NT2/D1 (cell line): Measurements from ENCODE around the gene HOXC4.
"Not testable (repeated sequence)": the region's sequence is repeated elsewhere in the genome, so short reads cannot be mapped to it uniquely, and the experiment has no call there.

Experiments
- DNase-seq: peaks from one replicate; pipeline ENCODE4 v3.0.0-alpha.2; 2011; ENCODE audit warnings: low read depth, low spot score
- H3K27me3 ChIP-seq: 2 replicates; pipeline ENCODE4 v1.6.0; 2011; ENCODE audit warnings: mild to moderate bottlenecking; ENCODE audit not compliant: insufficient read length, insufficient read depth
- H3K36me3 ChIP-seq: 2 replicates; pipeline ENCODE4 v1.6.1; 2011; ENCODE audit warnings: mild to moderate bottlenecking, low read length, mixed read lengths; ENCODE audit not compliant: insufficient read depth, insufficient read length
- H3K4me1 ChIP-seq: 2 replicates; pipeline ENCODE4 v1.5.1; 2011; ENCODE audit not compliant: insufficient read depth, insufficient read length
- H3K4me3 ChIP-seq: 2 replicates; pipeline ENCODE4 v1.5.1; 2011; ENCODE audit warnings: low read depth; ENCODE audit not compliant: insufficient read length
- H3K9ac ChIP-seq: 2 replicates; pipeline ENCODE4 v1.6.0; 2011; ENCODE audit warnings: low read depth; ENCODE audit not compliant: insufficient read length
- H3K9me3 ChIP-seq: 2 replicates; pipeline ENCODE4 v1.5.1; 2011; ENCODE audit warnings: mild to moderate bottlenecking, low read length; ENCODE audit not compliant: insufficient read depth
- SUZ12 ChIP-seq: IDR thresholded peaks from 2 replicates; pipeline ENCODE4 v1.6.1; 2011; ENCODE audit not compliant: insufficient read length, insufficient read depth; ENCODE audit errors: extremely low read depth
- YY1 ChIP-seq: IDR thresholded peaks from 2 replicates; pipeline ENCODE4 v1.6.1; 2011; ENCODE audit not compliant: insufficient read length, insufficient read depth
- ZNF274 ChIP-seq: IDR thresholded peaks from 2 replicates; pipeline ENCODE4 v1.6.1; 2011; ENCODE audit warnings: mild to moderate bottlenecking, low read depth, low read length

The HOXC4 gene

DNA sequence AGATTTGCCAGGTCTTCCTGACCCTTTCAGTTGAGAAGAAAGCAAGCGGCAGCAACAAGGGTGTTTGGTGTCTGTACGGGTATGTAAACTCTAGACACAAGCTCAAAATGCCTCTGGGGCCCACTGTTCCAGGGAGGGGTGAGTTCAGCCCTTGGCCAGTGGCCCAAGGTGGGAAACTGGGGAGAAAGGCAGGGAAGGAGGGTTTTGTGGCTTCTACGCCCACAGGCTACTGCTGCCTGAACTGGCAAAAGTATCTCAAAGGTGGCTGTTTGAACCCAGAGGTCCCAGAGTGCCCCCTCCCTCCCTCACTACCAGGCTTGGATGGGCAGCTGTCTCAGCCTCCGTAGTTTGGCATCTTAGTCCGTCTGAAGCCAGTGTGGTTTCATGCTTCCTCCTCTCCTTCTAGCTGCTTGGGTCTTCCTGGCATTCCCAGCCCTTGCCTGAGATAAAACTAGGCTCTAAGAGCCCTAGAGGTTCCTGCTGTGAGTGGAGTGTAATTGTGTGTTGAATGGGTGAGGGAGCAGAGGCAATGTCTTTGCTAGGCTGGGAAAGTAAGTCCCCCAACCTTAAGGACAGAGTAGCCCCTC lies 15.3 kb upstream of the HOXC4 start:
- no peak for DNase-seq
- Histone ChIP-seq H3K4me3 (no peak overlapping the region), H3K36me3 (no peaks in the 10 kb centered on the region), H3K4me1 (peaks cover 6% of the 10 kb centered on the region), H3K27me3 (peaks cover 100% of the 10 kb centered on the region), H3K9ac (no peak overlapping the region), H3K9me3 (no peaks in the 10 kb centered on the region)
- no peak for TF ChIP-seq SUZ12
- no peak for TF ChIP-seq ZNF274
- TF ChIP-seq YY1: no peak

DNA sequence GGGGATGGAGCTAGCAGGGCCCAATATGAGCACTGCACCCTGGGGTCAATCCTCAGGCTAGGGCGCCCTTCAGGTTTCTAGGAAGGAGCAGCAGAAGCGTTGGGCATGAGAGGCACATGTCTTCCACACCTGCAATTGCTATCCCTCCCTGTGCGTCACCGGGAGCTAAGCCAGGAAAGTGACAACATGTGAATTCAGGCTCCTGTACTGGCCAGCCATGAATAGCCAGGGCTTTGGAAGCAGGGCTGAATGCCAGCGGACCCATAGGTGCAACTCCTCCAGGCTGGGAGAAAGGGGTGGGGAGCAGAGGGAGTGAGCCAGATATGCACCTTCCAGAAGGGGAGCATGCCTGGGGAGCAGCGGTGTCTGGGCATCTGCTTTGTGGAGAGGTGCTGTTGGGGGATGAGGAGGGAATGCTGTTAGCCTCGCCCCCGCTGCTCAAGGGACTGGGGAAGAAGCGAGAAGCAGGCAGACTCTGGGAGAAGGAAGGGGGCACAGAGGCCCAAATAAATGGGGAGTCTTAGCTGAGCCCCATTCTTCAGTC lies 14.7 kb upstream of the HOXC4 start:
- DNase-seq: no peak
- Histone ChIP-seq H3K36me3 (no peaks in the 10 kb centered on the region), H3K9ac (no peak overlapping the region), H3K4me1 (peaks cover 6% of the 10 kb centered on the region), H3K4me3 (no peak overlapping the region), H3K9me3 (no peaks in the 10 kb centered on the region), H3K27me3 (peaks cover 100% of the 10 kb centered on the region)
- TF ChIP-seq SUZ12 (peak; percentile 91), ZNF274 (no peak), YY1 (no peak)

- Histone ChIP-seq H3K27me3 (peaks cover 100% of the 10 kb centered on the region), H3K9me3 (no peaks in the 10 kb centered on the region), H3K4me1 (peaks cover 5% of the 10 kb centered on the region), H3K9ac (no peak overlapping the region), H3K4me3 (no peak overlapping the region), H3K36me3 (no peaks in the 10 kb centered on the region)
- no peak for DNase-seq
- peak; percentile 75 for TF ChIP-seq SUZ12
- TF ChIP-seq YY1: no peak
- TF ChIP-seq ZNF274: no peak
Observed at GRCh38 chr12:54039417-54040147, 14.1 kb upstream of the HOXC4 start.

DNA sequence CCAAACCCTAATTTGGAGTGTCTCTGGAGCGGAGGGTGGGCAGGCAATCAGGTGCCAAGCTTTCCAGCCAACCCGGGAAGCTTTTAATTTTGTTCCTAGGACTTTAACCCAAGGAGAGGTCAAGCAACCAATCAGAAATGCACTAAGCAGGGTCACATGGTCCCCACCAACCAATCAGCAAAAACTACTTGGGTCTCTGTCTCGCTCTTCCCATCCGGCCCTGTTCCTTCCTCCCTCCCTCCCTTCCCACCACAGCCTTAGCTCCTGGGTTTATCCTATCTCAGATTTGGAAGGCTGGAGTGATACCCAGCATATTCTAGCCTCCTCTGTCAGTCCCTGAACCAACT lies 13.5 kb upstream of the HOXC4 start:
- TF ChIP-seq ZNF274 (no peak), YY1 (no peak), SUZ12 (no peak)
- no peak overlapping the region for H3K4me3 ChIP-seq
- peaks cover 100% of the 10 kb centered on the region for H3K27me3 ChIP-seq
- no peaks in the 10 kb centered on the region for H3K9me3 ChIP-seq
- H3K4me1 ChIP-seq: peaks cover 3% of the 10 kb centered on the region
- no peak overlapping the region for H3K9ac ChIP-seq
- no peak for DNase-seq
- no peaks in the 10 kb centered on the region for H3K36me3 ChIP-seq

GRCh38 chr12:54040648-54041047 lies 13.0 kb upstream of the HOXC4 start:
- Histone ChIP-seq H3K9me3 (no peaks in the 10 kb centered on the region), H3K9ac (no peak overlapping the region), H3K4me3 (no peak overlapping the region), H3K4me1 (peaks cover 3% of the 10 kb centered on the region), H3K36me3 (no peaks in the 10 kb centered on the region), H3K27me3 (peaks cover 100% of the 10 kb centered on the region)
- TF ChIP-seq YY1 (no peak), SUZ12 (no peak)
- no peak for DNase-seq

- no peak for DNase-seq
- Histone ChIP-seq H3K27me3 (peaks cover 100% of the 10 kb centered on the region), H3K4me1 (peaks cover 3% of the 10 kb centered on the region), H3K9me3 (no peaks in the 10 kb centered on the region), H3K36me3 (no peaks in the 10 kb centered on the region), H3K4me3 (no peak overlapping the region), H3K9ac (no peak overlapping the region)
- TF ChIP-seq ZNF274 (no peak), YY1 (no peak), SUZ12 (no peak)
Observed at GRCh38 chr12:54041097-54041690, 12.4 kb upstream of the HOXC4 start.

- not testable (repeated sequence) for H3K9me3 ChIP-seq, DNase-seq, H3K4me1 ChIP-seq, H3K9ac ChIP-seq, H3K36me3 ChIP-seq, H3K4me3 ChIP-seq
- H3K27me3 ChIP-seq: peaks cover 100% of the 10 kb centered on the region
Observed at GRCh38 chr12:54042033-54042432, 11.6 kb upstream of the HOXC4 start.
